Suprapubic skin (tissue), 4 donors: ENCODE results near the gene BICC1.

Experiments
- EP300 ChIP-seq: sonication (generic); formaldehyde crosslinking; IDR thresholded peaks from one replicate; pipeline ENCODE4 v1.6.1; 2017; ENCODE audit warnings: antibody characterized with exemption
- POLR2A ChIP-seq, 2 donors: fragments of 450-650 bp; IDR thresholded peaks; one replicate each; pipeline ENCODE4 v1.6.1; 2017; ENCODE audit warnings: antibody characterized with exemption in 2 of 2, mild to moderate bottlenecking in 2 of 2, moderate library complexity in 2 of 2
- POLR2AphosphoS5 ChIP-seq, 3 donors: sonication (generic); formaldehyde crosslinking; IDR thresholded peaks; one replicate each; pipeline ENCODE4 v1.6.1; 2017; ENCODE audit warnings: antibody characterized with exemption in 3 of 3
- TF ChIP-seq, protein P1 (sequence below), 2 donors: fragments of 200-600 bp in 1 of 2; fragments of 450-650 bp in 1 of 2; sonication (generic) in 1 of 2; IDR thresholded peaks; one replicate each; pipeline ENCODE4 v1.5.1; 2016 to 2019; ENCODE audit warnings: antibody characterized with exemption in 2 of 2, mild to moderate bottlenecking in 1 of 2, moderate library complexity in 1 of 2

DNA sequence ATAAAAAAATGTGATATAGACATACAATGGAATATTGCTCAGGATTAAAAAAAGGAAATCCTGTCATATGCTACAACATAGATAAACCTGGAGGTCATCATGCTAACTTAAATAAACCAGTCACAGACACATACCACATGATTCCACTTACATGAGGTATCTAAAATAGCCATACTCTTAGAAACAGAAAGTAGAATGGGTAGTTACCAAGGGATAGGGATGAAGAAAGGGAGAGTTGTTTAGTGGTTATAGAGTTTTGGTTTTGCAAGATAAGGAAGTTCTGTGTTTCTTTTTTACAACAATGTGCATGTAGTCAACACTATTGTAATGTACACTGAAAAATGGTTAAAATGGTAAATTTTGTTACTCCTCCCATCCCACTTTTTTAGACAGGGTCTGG lies 30.5 kb downstream of the BICC1 start:
- TF ChIP-seq POLR2A (IDR thresholded peaks at IDR 0.05) (no peak), POLR2AphosphoS5 (IDR thresholded peaks at IDR 0.05) (no peak), EP300 (no peak)
- TF ChIP-seq, protein P1, sequence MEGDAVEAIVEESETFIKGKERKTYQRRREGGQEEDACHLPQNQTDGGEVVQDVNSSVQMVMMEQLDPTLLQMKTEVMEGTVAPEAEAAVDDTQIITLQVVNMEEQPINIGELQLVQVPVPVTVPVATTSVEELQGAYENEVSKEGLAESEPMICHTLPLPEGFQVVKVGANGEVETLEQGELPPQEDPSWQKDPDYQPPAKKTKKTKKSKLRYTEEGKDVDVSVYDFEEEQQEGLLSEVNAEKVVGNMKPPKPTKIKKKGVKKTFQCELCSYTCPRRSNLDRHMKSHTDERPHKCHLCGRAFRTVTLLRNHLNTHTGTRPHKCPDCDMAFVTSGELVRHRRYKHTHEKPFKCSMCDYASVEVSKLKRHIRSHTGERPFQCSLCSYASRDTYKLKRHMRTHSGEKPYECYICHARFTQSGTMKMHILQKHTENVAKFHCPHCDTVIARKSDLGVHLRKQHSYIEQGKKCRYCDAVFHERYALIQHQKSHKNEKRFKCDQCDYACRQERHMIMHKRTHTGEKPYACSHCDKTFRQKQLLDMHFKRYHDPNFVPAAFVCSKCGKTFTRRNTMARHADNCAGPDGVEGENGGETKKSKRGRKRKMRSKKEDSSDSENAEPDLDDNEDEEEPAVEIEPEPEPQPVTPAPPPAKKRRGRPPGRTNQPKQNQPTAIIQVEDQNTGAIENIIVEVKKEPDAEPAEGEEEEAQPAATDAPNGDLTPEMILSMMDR (IDR thresholded peaks at IDR 0.05): no peak
